HEK293 (cell line): ENCODE data around the gene LACRT.

Experiments
- BCL11B ChIP-seq: fragments of 450-650 bp; formaldehyde crosslinking; IDR thresholded peaks from 2 replicates; pipeline ENCODE4 v1.5.1; 2016; ENCODE audit warnings: low read depth, missing biosample characterization, missing genetic modification characterization
- PRDM1 ChIP-seq: fragments of 450-650 bp; formaldehyde crosslinking; IDR thresholded peaks from 2 replicates; pipeline ENCODE4; 2016; ENCODE audit warnings: missing biosample characterization, missing genetic modification characterization
- SETDB1 ChIP-seq: IDR thresholded peaks from one replicate; pipeline ENCODE4 v1.6.1; 2017; ENCODE audit warnings: mild to moderate bottlenecking, low read length, moderate library complexity, mixed read lengths; ENCODE audit not compliant: insufficient read length
- ZBTB7A ChIP-seq: fragments of 450-650 bp; formaldehyde crosslinking; IDR thresholded peaks from 2 replicates; pipeline ENCODE4 v1.5.1; 2016; ENCODE audit warnings: low read depth, missing biosample characterization, missing genetic modification characterization
- ZNF335 ChIP-seq: fragments of 450-650 bp; formaldehyde crosslinking; conservative IDR thresholded peaks from 2 replicates; pipeline ENCODE4 v1.5.1; 2016; ENCODE audit warnings: missing biosample characterization, missing genetic modification characterization
- ZNF423 ChIP-seq: fragments of 450-650 bp; formaldehyde crosslinking; IDR thresholded peaks from 2 replicates; pipeline ENCODE4 v1.5.1; 2016; ENCODE audit warnings: missing biosample characterization, missing genetic modification characterization
- TF ChIP-seq, protein P1 (sequence below): fragments of 450-650 bp; formaldehyde crosslinking; IDR thresholded peaks from 2 replicates; pipeline ENCODE4 v1.5.1; 2016; ENCODE audit warnings: missing biosample characterization, missing genetic modification characterization
- TF ChIP-seq, protein P2 (sequence below): fragments of 450-650 bp; formaldehyde crosslinking; IDR thresholded peaks from 2 replicates; pipeline ENCODE4 v1.5.1; 2016; ENCODE audit warnings: missing biosample characterization, missing genetic modification characterization
- TF ChIP-seq, protein P3 (sequence below): sonication (generic); formaldehyde crosslinking; IDR thresholded peaks from 2 replicates; pipeline ENCODE4 v1.8.1; 2022; ENCODE audit warnings: mild to moderate bottlenecking, moderate library complexity, missing genetic modification reagents

DNA sequence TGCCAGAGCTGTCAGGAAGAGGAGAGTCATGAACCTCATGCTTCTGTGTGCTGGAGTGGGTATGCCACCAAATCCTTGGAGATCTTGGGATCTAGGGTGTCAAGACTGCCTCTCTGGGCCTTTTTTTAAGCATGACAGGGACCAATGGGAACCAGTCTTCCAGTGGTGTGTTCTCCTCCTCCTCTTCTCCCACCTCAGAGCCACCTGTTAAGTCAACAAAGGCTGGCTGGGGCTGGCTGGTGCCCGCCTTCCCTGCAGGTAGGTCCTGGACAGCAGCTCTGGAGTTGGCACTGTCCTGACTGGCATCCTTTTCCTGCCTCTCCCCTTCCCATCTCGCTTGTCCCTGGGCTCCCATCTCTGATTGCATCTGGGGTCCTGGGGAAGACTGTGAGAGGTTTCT lies 13.6 kb upstream of the LACRT start, which contains the start of gene DCD:
- TF ChIP-seq SETDB1 (no peak), ZNF423 (tag by site-specific recombination) (no peak), ZBTB7A (tag by site-specific recombination) (no peak), PRDM1 (tag by site-specific recombination) (no peak), ZNF335 (no peak), BCL11B (tag by site-specific recombination) (no peak)
- TF ChIP-seq, protein P1, sequence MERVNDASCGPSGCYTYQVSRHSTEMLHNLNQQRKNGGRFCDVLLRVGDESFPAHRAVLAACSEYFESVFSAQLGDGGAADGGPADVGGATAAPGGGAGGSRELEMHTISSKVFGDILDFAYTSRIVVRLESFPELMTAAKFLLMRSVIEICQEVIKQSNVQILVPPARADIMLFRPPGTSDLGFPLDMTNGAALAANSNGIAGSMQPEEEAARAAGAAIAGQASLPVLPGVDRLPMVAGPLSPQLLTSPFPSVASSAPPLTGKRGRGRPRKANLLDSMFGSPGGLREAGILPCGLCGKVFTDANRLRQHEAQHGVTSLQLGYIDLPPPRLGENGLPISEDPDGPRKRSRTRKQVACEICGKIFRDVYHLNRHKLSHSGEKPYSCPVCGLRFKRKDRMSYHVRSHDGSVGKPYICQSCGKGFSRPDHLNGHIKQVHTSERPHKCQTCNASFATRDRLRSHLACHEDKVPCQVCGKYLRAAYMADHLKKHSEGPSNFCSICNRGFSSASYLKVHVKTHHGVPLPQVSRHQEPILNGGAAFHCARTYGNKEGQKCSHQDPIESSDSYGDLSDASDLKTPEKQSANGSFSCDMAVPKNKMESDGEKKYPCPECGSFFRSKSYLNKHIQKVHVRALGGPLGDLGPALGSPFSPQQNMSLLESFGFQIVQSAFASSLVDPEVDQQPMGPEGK: no peak
- TF ChIP-seq, protein P2, sequence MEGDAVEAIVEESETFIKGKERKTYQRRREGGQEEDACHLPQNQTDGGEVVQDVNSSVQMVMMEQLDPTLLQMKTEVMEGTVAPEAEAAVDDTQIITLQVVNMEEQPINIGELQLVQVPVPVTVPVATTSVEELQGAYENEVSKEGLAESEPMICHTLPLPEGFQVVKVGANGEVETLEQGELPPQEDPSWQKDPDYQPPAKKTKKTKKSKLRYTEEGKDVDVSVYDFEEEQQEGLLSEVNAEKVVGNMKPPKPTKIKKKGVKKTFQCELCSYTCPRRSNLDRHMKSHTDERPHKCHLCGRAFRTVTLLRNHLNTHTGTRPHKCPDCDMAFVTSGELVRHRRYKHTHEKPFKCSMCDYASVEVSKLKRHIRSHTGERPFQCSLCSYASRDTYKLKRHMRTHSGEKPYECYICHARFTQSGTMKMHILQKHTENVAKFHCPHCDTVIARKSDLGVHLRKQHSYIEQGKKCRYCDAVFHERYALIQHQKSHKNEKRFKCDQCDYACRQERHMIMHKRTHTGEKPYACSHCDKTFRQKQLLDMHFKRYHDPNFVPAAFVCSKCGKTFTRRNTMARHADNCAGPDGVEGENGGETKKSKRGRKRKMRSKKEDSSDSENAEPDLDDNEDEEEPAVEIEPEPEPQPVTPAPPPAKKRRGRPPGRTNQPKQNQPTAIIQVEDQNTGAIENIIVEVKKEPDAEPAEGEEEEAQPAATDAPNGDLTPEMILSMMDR (tag by site-specific recombination): no peak
- TF ChIP-seq, protein P3, sequence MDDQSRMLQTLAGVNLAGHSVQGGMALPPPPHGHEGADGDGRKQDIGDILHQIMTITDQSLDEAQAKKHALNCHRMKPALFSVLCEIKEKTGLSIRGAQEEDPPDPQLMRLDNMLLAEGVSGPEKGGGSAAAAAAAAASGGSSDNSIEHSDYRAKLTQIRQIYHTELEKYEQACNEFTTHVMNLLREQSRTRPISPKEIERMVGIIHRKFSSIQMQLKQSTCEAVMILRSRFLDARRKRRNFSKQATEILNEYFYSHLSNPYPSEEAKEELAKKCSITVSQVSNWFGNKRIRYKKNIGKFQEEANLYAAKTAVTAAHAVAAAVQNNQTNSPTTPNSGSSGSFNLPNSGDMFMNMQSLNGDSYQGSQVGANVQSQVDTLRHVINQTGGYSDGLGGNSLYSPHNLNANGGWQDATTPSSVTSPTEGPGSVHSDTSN (CRISPR knock-in tag): no peak
